ENCODE data around the gene HMMR. TPM values are rescaled to one million over a fixed set of nuclear protein-coding genes. Genes with fewer than 3 reads are reported as not detected.

HMMR gene
- total RNA-seq, 1 donor from 2014 or later: 0.91 TPM

DNA sequence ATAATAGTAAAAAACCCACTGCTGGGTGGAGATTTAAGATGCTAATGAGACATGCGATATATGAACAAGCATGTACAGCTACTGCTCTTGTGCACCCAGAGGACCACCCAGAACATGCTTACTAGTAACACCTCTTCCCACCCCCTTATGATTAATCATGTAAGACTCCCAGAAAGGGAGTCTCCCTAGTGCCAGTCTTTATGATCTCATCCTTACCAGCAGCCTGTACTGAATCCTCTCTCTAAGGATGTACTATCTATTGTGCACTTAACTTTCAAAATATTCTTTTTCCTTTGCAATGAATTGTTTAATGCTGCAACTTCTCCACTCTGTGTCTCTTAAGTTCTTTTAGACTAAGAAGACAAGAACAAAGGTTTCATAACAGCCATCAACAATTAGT lies 35.9 kb downstream of the HMMR start:
- no peaks in the 10 kb centered on the region for H3K9me3 ChIP-seq (replicated peaks)
- TF ChIP-seq, protein P1, sequence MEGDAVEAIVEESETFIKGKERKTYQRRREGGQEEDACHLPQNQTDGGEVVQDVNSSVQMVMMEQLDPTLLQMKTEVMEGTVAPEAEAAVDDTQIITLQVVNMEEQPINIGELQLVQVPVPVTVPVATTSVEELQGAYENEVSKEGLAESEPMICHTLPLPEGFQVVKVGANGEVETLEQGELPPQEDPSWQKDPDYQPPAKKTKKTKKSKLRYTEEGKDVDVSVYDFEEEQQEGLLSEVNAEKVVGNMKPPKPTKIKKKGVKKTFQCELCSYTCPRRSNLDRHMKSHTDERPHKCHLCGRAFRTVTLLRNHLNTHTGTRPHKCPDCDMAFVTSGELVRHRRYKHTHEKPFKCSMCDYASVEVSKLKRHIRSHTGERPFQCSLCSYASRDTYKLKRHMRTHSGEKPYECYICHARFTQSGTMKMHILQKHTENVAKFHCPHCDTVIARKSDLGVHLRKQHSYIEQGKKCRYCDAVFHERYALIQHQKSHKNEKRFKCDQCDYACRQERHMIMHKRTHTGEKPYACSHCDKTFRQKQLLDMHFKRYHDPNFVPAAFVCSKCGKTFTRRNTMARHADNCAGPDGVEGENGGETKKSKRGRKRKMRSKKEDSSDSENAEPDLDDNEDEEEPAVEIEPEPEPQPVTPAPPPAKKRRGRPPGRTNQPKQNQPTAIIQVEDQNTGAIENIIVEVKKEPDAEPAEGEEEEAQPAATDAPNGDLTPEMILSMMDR (IDR thresholded peaks at IDR 0.05; ENCODE audit: borderline replicate concordance): no peak
- H3K4me3 ChIP-seq: no peak overlapping the region
- DNase-seq: no peak
- H3K4me1 ChIP-seq: no peaks in the 10 kb centered on the region
- H3K36me3 ChIP-seq: no peaks in the 10 kb centered on the region
- intact Hi-C loops (cut with micrococcal nuclease): no loop called here
- no peaks in the 10 kb centered on the region for H3K27me3 ChIP-seq (ENCODE audit: low read depth)
- no peak overlapping the region for H3K27ac ChIP-seq (replicated peaks)

DNA sequence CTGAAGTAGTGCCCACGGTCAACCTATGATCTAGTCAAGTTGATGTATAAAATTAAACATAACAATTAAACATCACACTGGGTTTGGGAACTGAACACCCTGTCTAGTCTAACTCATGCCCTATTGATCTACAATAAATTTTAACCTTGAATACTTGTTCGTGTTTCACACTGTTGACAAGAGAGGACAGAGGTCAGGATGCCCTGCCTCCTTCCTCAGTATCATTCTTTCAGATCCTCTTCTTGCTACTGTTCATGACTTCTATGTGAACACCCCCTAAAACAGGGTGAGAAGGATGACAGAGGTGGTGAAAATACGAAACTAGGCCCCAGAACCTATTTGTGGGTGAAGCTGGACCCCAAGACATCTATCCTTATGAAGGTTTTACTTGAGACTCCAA lies 36.9 kb downstream of the HMMR start:
- H3K4me1 ChIP-seq: peaks cover 3% of the 10 kb centered on the region
- H3K27ac ChIP-seq (replicated peaks): no peak overlapping the region
- intact Hi-C loops (cut with micrococcal nuclease): no loop called here
- DNase-seq: no peak
- H3K36me3 ChIP-seq: no peaks in the 10 kb centered on the region
- TF ChIP-seq, protein P1 (IDR thresholded peaks at IDR 0.05; ENCODE audit: borderline replicate concordance): no peak
- no peaks in the 10 kb centered on the region for H3K27me3 ChIP-seq (ENCODE audit: low read depth)
- H3K9me3 ChIP-seq (replicated peaks): no peaks in the 10 kb centered on the region
- no peak overlapping the region for H3K4me3 ChIP-seq

DNA sequence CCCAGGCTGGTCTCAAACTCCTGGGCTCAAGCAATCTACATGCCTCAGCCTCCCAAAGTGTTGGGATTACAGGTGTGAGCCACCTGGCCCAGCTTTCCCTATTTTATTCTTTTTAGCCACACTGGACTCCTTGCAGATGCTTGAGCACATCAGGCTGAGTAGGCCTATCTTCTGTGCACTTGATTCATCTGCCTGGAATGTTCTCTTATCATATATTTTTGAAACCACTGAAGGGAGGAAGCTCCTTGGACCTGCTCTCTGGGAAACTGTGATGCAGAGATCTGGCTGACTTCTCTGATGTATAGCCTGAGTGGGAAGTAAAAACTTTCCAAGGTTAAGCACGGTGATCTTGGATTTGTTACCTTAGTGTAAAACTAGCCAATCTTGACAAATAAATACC lies 38.5 kb downstream of the HMMR start:
- intact Hi-C loops (cut with micrococcal nuclease): no loop called here
- no peak overlapping the region for H3K4me3 ChIP-seq

DNA sequence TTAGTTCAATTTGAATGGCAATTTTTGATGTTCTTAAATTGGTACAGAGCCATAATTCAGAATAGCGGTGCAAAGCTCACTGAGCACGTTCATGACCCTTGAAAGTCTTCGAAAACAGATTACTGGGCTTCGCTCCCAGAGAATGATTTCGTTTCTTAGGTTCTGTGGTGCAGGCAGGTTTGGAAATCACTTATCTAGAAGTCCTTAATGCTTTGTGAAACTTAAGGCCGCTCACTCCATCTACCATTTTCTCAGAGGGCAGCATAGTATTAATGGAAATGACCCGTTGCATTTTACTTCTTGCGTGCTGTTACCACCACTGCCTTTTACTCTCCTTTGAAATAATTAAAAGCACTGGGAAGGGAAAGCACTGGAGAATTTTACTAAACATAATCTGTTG lies 42.1 kb downstream of the HMMR start:
- H3K27me3 ChIP-seq (ENCODE audit: low read depth): no peaks in the 10 kb centered on the region
- TF ChIP-seq, protein P1 (IDR thresholded peaks at IDR 0.05; ENCODE audit: borderline replicate concordance): no peak
- H3K4me1 ChIP-seq: peaks cover 51% of the 10 kb centered on the region
- peak overlapping the region; percentile 99 for H3K27ac ChIP-seq (replicated peaks)
- no peak for DNase-seq
- H3K4me3 ChIP-seq: peak overlapping the region; percentile 90
- intact Hi-C loops (cut with micrococcal nuclease): no loop called here
- no peaks in the 10 kb centered on the region for H3K36me3 ChIP-seq
- H3K9me3 ChIP-seq (replicated peaks): no peaks in the 10 kb centered on the region

More for the DNA sequence above, 38.5 kb downstream of the HMMR start:
- H3K36me3 ChIP-seq: no peaks in the 10 kb centered on the region
- no peak overlapping the region for H3K27ac ChIP-seq (replicated peaks)
- DNase-seq: no peak
- peaks cover 18% of the 10 kb centered on the region for H3K4me1 ChIP-seq
- TF ChIP-seq, protein P1 (IDR thresholded peaks at IDR 0.05; ENCODE audit: borderline replicate concordance): no peak
- H3K27me3 ChIP-seq (ENCODE audit: low read depth): no peaks in the 10 kb centered on the region
- no peaks in the 10 kb centered on the region for H3K9me3 ChIP-seq (replicated peaks)

DNA sequence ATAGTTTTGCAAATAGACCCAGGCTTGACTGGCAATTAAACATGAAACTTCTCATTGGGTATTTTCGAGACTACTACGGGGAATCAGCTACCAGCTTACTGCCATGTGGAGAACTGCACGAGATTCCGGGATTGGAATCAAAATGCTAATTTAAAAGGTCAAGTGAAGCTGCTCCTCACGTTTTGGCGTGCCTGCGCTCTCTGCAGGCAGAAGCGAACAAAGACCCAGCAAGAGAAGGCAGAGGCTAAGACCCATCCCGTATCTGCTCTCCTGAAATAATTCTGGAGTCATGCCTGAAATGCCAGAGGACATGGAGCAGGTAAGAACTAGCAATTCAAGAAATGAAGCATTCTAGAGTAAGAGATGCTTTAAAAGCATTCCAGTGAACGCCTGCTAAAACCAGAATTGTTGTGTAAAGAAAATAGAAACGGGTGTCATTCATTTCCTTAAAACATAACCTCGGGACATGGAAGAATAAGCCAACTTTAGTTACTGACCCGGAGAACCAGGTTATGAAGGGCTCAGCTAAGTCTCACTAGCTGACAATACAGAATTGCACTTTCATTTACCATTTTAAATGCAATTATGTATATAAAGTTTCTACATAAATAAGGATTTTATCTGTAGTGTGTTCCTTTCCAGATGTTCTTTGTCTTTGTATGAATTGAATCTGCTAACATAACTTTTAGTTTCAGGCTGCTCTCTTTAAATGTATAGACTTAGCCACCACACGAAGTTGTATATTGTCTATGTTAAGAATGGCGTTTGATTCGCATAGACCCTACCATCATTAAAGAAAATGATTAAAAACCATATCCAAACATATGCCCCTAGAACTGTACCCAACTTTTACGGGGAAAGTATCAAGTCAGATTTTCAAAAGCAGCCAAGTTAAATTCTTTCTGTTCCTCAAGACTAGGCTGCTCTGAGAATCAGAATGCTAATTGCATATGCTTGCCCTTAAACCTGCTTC lies 43.0 kb downstream of the HMMR start:
- Histone ChIP-seq H3K9me3 (replicated peaks) (no peaks in the 10 kb centered on the region), H3K27me3 (ENCODE audit: low read depth) (no peaks in the 10 kb centered on the region), H3K4me1 (peaks cover 60% of the 10 kb centered on the region), H3K36me3 (no peaks in the 10 kb centered on the region), H3K4me3 (peak overlapping the region; percentile 90), H3K27ac (replicated peaks) (peak overlapping the region; percentile 99)
- TF ChIP-seq, protein P1 (IDR thresholded peaks at IDR 0.05; ENCODE audit: borderline replicate concordance): peak; percentile 50
- DNase-seq: peak; percentile 43
- intact Hi-C loops (cut with micrococcal nuclease): no loop called here
